Fibroblast of peridontal ligament (primary cell): ENCODE results near the gene PRKCE.
"Not testable (repeated sequence)": the region's sequence is repeated elsewhere in the genome, so short reads cannot be mapped to it uniquely, and the experiment has no call there.

ENCODE experiments used
- DNase-seq: peaks from one replicate; pipeline ENCODE4 v3.0.0-alpha.2; 2010; ENCODE audit errors: extremely low read depth

The PRKCE gene

DNA sequence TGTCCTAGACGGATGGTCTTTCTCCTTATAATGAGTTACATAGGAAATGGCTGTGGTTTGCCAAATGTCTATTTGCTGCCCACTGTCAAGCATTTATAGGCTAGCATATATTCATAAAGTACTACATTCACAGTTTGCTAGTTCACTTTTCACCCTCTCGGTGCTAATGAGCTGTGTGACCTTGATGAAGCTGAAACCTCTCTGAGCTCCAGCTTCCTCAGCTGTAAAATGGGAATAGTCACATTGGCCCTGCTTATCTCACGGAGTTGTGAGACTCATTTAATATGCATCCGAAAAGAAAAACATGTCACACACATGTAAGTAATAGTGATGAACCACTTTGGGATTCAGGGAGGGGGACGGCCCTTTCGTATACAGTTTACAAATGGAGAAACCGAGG, 17.0 kb downstream of the PRKCE start:
- DNase-seq, result no peak

DNA sequence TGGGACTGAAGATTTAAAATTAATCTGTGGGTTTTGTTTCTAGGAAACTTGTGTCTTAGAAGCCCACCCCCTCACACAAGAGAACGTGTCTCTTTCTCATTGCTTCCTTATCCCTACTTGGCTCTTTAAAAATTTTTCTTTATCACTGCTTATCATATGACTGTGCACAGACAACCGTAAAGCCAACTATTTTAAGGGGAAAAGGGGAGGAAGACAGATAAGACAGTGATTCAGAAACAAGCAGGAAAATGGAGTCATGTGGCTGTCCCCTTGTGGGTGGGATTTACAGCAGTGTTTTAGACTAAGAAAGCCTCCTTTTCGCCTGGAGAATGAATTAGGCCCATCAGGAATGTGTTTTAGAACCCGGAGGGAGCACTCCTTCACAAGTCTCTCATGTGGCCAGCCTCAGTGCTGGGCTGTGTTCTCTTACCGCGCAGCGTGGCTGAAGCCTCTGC, 17.6 kb downstream of the PRKCE start:
- DNase-seq, result peak; percentile 12

DNA sequence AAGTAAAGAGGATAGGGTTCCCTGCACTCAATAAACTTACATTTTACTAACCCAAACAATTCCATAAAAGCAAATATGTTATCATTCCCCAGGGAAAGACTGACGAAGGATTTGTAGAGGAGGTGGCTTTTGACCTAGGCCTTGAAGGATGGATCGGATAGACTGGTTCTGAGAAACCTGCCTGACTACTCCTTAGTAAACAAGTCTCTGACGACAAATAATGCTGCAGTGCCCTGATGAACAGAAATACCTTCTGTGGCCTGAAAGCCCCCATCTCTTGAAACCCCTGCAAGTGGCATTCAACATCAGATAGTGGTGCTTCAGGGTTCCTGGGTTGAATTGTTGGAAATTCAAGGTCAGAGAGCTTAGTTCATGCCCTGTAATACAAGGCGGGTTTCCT, 19.2 kb downstream of the PRKCE start:
- DNase-seq, result peak; percentile 25

GRCh38 chr2:45672138-45672537, 20.7 kb downstream of the PRKCE start:
- DNase-seq, result no peak

GRCh38 chr2:45674035-45674816, 22.8 kb downstream of the PRKCE start:
- peak; percentile 6 for DNase-seq

DNA sequence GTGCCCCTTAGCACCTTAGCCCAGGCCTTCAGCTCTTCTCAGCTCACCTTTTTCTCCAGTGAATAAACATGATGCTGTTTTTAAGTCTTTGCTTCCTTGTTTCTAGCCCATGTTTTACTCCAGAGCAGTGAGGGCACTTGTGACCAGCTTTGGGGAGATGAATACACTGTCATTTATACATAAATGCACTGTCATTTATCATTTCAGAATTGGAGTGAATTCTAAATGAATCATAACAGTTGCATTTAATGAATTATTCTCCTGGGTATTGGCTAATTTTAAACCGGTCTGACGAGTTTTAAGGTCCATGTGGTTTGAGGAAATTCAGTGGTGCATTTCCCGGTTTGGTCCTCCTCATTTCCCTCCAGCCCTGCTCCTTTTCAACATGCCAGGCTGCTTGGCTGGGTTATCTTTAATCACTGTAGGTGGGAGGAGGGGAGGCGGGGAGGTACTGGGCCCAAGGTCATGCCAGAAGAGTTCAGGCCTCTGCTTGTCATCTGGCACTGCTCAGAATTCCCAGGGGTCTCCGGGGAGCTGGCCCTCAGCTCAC, 23.9 kb downstream of the PRKCE start:
- no peak for DNase-seq

GRCh38 chr2:45676088-45676487, 24.6 kb downstream of the PRKCE start:
- DNase-seq, result no peak

DNA sequence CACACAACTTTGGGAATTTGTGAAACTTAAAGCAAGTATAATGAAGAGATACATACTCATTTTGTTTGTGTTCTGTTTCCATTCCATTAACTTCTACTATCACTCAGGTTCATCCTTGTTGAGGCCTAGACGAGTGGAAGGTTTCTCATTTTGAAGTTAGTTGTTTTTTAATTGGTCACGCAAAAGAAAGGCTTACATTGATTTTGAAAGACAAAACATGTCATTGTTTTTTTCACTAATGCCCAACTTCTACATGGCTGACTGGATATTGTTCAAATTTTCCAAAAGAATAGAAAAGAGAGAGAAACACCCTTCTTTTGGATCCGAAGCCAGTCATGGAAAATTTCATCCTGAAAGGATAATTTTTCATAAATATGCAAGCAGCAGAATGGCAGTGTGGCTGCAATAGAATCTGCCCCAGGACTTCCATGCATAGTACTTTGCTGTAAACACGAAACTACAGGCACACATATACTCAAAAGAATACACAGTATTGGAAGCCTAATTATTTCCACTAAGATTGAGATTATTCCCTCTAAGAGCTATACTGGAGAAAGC, 27.4 kb downstream of the PRKCE start:
- DNase-seq, result no peak

GRCh38 chr2:45680351-45680967, 29.0 kb downstream of the PRKCE start:
- no peak for DNase-seq

GRCh38 chr2:45681675-45682074, 30.2 kb downstream of the PRKCE start:
- DNase-seq, result peak; percentile 33

- DNase-seq, result no peak
These were observed 31.8 kb downstream of the PRKCE start for GRCh38 chr2:45683292-45683691.

- no peak for DNase-seq
These were observed 33.3 kb downstream of the PRKCE start for GRCh38 chr2:45684756-45685155.

DNA sequence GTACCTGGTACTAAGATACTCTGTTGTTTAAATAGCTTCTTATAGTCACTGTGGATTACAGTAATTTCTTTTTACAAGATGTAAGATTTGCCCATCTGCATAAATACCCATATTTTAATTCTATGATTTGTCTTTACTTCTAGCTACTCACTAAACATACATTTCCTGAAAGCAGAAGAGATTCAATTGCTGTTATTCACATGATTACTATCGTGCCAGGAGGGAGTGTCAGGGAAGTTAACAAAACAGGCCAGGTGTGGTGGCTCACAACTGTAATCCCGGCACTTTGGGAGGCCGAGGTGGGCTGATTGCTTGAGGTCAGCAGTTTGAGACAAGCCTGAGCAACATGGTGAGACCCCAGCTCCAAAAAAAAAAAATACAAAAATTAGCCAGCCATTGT, 33.8 kb downstream of the PRKCE start:
- no peak for DNase-seq

DNA sequence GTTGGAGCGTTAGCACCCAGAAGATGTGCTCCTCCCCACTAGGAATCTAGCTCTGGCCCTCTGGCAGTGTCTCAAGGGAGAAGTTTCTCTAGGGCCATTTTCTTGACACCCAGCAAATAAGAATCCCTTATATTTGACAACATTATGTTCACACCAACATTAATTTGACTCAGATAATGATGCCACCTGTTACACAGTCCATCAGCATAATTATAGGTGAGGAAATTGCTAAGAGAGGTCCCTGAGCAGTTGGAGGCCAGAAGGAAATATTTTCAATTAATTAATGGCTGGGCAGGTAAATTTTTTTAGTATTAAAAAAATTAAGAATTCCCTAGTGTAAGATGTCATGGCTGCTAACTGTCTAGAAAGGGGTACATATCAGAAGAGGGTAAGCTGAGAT, 36.5 kb downstream of the PRKCE start:
- no peak for DNase-seq

- DNase-seq, result peak; percentile 72
These were observed 37.2 kb downstream of the PRKCE start for GRCh38 chr2:45688479-45689298.

DNA sequence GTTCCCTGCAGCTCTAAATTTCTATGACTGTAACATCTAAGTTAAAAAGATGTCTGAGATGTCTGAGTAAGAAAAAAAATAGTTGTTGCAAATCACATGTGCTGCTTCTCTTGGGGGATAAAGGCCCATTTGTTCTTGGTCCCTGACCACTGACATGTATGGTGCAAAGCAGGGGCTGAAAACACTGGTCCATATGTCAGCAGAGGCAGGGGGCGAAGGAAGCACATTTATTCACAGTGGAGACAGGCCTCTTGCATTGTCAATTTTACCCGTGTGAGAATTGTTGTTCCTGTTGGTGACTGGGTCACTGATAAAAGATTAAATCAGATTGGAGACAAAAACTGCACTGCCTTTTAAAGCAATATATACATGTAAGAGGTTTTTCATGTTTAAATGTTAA, 38.8 kb downstream of the PRKCE start:
- DNase-seq, result no peak

DNA sequence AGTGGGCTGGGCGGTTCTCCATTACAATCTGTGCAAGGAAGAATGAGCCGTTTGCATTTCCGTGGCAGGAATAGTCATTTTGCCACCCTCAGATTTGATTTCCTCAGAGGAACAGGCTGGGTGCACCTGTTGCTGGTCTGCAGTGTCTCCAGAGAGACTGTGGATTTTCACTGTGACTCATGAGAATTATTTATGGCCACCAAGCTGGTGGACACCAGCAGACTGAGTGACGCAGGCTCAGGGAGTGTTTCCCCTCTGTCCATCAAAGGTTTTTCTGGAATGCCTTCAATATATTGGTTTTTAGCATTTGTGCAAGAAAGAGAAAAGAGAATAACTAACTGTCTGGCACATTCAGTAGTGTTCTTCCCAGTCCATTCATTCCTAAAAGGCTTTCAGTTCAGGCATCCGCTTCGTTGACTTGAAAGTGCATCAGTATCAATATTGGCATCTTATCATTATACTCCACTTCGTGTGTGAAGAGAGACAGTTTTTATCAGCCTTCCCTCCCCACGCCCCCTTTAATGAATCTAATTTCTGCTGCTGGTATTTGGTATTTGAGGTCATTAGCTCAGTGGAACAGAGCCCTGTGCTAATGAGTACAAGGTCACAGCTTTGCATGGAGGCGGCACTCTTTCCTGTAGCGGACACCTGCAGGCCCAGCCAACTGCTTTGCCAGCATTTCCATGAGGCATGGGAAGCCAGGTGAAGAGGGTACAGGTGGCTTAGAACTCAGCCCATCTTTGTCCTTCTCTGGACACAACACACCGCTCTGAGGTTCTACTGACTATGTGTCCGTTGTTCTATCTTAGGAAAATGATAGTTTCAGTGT, 39.9 kb downstream of the PRKCE start:
- DNase-seq, result no peak

GRCh38 chr2:45692566-45692965, 41.1 kb downstream of the PRKCE start:
- no peak for DNase-seq

DNA sequence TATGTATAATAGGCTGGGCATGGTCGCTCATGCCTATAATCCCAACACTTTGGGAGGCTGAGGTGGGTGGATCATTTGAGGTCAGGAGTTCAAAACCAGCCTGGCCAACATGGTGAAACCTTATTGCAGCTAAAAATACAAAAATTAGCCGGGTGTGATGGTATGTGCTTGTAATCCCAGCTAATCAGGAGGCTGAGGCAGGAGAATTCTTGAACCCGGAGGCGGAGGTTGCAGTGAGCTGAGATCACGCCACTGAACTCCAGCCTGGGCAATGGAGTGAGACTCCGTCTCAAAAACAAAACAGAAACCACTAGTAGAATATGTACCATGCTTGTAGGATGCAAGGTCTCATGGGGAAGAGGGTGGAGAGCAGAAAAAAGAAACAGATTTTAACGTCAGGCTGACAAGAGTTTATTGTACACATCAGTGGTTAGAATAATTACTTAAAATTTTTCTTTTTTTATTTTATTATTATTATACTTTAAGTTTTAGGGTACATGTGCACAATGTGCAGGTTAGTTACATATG, 44.1 kb downstream of the PRKCE start:
- DNase-seq, result not testable (repeated sequence)

DNA sequence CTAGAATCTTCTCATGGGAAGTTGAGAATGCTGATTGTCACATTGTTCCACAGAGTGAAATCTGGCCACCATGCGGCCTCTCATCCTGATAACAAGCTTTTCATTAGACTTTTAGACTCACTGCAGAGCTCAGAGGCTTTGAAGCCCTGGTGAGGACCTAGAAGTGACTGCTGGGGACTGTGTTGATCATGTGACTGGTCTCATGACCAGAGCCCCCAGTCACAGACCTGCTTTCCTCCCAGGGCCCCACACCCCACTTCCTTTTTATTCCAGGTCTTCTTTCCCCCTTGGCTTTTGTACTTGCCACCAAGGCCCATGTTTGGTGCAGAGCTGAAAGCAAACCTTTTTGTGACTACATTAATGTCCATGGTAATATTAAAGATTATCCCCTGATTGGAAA, 45.2 kb downstream of the PRKCE start:
- no peak for DNase-seq

DNA sequence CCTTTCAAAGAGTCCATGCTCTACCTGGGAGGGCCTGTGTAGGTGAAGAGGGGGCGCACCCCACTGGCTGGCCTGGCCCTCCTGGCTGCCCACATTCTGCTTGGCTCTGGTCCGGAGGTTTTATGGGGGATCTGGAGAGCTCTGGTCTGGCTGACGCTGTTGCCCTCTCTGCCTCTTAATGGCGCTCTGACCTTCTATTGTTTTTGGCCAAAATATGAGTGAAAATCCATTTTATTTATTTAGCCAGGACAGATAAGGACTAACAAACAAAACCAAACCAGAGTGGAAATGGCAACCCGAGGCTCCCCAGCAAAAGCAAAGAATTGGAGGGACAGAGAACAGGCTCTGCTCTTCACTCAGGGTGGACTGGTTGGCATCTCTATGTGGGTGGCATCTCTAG, 45.7 kb downstream of the PRKCE start:
- no peak for DNase-seq
